Activated effector memory CD4-positive, alpha-beta T cell treated with Interleukin-2 at 50 U/mL for 16 hours (primary cell): ENCODE results near the gene FAM229B.
"Not testable (repeated sequence)": the region's sequence is repeated elsewhere in the genome, so short reads cannot be mapped to it uniquely, and the experiment has no call there.

Experiments used
- DNase-seq: peaks from one replicate; pipeline ENCODE4 v3.0.0-alpha.2; 2020

FAM229B gene

DNA sequence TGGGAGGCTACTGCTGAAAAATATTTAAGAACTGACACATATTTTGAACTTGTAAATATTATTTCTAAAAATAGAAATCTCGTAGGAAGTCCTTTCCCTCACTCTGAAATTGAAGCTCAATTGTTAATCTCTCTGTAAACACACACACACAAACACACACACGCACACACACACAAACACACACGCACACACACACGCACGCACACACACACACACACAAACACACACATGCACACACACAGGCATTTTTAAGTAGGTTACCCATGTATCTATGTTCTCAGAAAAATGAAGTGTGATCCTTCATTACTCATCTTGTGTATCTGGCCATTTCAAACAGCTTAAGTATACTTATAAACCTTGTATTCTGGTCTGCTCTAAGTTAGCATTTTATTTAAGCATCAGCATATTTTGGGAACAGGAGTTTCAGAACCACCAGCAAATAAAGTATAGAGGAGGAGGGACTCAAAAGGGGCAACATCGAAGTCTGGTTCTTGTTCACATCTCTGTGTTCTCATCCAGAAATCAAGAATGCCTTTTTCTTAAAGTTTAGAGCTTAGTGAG is 21.9 kb upstream of the FAM229B start:
- no peak for DNase-seq

DNA sequence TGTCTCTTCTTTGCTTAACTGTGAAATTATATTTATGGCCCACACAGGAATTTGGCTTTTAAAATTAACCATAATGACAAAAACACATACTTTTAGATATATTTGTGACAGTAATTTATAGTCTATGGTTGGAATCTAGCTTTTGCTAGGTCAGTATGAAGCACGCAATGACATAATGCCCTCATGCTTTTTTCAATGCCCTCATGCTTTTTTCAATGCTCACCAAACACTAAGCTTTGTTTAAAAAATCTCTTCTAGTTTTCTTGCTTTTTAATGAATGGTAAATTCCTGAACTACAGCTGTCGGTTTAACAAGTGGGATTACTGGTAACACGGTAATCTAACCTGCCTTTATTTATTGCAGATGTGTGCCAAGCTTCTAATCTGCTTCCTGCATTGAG is 20.8 kb upstream of the FAM229B start:
- no peak for DNase-seq

DNA sequence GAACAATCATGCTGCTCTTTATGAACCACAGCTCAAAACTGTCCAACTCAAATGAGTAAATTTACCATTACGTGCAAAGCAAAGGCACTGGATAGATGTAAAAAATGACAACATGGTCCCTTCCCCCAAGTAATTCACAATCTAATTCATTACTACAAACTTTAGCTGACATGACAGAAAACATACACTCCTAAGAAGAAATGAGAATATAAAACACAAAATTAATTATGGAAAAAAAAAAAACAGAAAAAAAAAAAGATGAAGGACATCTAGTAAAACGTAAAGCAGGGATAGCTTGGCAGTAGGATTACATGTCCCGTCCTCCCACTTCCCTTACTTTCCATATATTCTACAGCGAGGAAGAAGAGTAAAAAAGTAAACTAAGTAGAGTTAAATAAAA is 5.8 kb upstream of the FAM229B start:
- no peak for DNase-seq

DNA sequence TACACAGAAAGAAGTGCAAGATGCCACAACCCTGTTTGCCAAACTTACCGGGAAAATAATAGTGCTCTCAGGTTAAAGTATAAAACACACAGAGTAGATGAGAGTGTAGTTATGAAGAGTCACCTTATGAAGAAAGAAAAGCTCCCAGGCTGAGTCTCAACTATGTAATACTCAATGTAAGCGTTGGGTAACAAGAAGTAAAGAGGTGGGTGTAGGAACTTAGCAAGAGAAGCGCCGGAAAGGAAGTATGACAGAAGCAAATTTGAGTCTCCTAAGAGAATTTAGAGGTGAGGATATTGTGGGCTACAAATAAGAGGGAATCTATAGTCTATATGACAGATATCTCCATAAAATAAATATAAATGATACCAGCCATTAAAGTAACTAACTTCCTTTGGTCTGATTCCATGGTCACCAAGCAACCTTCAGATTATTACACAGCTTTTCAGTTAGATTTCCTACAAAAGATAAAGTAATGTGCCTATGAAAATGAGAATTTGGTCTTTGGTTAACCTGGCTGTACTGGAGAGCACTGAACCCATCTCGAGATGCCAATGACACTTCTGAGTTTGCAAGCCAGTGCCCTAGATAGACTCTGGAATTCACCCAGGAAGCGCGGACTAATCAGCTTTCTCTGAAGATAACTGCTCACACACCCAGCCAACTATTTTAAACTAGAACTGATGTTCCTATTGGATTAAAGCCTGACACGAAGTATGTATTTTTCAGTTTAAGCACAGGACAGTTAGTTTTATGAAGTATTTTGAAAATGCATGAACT is 1.9 kb upstream of the FAM229B start:
- DNase-seq = no peak

DNA sequence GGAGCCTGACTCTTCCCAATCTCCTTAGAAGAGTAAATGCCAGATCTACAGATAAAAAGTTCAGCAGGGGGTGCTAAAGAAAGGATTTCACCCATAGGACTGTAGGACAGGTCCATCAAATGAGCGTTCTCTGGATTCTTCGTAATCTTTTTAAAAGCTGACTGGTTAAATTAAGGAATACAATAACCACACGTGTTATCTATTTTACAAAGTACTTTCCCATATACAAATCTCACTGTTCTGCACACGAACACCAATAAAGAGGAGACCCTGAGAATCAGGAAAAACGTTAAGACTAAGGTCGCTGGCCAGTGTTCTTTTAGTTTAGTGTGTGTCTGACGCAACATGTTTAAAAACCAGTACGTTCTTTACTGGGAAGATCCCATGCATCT is 651 bp upstream of the FAM229B start:
- DNase-seq = no peak

DNA sequence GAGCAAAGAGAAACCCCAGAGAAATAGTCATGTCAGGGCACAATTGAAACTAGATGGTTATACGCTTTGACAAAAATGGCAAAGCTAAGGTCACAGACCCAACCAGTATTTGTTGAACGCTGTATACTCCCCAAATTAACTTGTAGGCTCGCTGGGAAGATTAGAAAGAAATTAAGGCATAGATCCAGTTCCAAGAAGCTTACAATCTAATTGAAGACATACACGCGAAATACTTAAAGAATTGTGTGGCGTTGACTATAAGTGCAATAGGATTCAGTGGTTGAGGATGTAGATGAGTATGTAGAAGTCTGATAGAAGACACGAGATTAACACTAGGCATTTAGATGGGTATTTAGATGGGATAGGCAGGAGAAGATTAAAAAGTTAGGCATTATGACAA is 525 bp downstream of the FAM229B start:
- no peak for DNase-seq

DNA sequence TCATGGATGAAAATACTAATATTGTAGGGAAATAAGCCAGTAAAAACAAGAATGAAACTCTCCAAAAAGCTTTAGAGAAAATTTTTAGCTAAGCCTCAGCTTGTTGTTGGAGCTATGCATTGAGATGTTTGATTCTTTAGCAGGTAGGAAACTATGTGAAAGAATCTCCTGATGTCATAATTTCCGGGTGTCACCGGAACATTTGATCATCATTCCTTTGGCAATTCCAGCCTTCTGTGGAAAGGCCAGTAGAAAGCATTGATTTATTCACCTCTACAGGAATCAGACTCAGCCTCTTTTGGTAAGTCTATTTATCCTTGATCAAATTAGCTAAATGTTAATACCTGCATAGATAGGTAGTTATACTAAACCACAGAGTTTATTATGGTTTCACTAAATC is 9.5 kb downstream of the FAM229B start:
- no peak for DNase-seq

DNA sequence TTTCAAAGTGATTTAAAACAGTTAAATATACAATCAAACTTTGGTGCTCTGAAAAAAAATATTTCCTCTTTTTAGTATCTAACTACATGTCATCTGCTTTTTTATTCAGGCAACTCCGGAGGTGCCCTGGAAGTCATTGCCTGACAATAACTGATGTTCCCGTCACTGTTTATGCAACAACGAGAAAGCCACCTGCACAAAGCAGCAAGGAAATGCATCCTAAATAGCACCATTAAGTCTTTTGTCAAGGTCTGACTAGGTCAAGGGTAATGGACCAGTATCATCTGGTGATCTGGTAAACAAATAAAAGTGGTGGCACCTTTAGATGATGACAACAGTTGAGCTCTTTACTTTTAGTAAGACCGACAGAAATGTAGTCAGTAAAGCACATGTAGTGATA is 13.2 kb downstream of the FAM229B start:
- no peak for DNase-seq

DNA sequence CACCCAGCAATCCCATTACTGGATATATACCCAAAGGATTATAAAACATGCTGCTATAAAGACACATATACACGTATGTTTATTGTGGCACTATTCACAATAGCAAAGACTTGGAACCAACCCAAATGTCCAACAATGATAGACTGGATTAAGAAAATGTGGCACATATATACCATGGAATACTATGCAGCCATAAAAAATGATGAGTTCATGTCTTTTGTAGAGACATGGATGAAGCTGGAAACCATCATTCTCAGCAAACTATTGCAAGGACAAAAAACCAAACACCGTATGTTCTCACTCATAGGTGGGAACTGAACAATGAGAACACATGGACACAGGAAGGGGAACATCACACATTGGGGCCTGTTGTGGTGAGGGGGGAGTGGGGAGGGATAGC is 18.6 kb downstream of the FAM229B start:
- not testable (repeated sequence) for DNase-seq

DNA sequence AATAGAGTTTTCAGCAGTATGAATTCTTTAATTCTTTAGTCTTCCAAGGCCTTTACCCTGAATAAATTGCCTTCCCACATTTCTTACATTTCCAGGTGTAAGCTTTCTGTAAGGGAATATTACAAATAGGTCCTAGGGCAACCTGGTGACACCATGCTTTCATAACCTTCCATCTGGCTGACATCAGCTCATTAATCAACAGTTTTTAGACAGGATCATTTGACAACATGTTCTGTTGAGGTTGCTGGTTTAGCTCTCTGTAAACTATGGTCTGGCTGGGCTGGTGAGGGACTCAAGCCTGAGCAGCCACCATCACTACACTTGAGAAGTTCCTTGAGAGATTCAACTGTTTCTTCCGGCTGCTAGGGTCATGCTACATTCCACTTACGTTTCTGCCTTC is 19.2 kb downstream of the FAM229B start:
- no peak for DNase-seq

DNA sequence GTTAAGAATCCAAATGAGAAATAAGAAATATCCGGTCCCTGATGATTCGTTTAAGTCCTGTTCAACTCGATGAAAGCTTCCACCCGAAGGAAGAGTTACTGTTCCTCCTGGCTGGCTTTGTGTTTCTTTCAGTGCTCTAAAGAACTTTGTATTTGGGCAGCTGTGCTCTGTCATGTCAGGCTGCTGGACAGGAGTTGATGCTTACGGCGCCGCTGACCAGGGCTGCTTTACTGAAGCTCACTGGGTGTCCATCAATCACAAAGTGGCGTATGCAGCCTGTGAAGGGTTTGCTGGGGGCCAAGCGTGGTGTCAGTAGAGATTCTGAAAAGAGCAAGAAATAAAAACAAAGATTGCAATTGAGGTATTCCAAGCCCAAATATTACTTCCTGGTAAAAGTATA is 21.9 kb downstream of the FAM229B start:
- no peak for DNase-seq

DNA sequence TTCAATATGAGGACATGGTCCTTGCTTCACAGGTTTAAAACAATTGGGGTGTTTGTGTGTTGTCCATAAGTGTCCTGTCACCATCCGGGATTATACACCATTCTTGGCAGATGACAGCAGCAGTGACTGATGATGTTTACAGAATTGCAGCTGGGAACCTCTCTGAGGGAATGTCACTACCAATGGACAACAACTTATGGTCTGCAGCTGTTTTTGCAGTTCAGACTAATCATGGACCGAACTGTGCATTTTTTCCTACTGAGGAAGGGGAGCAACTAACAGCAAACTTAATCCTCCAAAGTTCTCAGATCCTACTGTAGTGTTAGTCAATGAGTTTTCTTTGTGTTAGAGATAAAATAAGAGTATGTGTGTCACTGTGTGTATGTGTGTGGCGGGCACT is 26.0 kb downstream of the FAM229B start:
- no peak for DNase-seq

DNA sequence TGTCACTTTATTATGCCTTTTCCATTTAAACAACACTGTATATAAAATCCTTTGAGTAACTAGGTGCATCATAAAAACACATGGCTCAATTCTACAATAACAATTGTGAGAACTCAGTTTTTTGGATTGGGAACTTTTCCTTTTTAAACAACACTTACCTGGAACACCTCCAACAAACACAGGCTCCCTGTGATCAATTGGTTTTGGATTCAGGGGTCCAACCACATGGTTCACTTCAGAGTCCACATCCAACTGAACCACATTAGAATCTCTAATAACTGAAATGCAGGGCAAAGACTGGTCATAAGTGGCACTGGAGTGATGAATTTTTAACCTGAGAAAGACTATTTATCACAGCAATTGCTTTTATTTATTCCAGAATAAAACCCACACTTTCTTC is 26.5 kb downstream of the FAM229B start:
- no peak for DNase-seq

DNA sequence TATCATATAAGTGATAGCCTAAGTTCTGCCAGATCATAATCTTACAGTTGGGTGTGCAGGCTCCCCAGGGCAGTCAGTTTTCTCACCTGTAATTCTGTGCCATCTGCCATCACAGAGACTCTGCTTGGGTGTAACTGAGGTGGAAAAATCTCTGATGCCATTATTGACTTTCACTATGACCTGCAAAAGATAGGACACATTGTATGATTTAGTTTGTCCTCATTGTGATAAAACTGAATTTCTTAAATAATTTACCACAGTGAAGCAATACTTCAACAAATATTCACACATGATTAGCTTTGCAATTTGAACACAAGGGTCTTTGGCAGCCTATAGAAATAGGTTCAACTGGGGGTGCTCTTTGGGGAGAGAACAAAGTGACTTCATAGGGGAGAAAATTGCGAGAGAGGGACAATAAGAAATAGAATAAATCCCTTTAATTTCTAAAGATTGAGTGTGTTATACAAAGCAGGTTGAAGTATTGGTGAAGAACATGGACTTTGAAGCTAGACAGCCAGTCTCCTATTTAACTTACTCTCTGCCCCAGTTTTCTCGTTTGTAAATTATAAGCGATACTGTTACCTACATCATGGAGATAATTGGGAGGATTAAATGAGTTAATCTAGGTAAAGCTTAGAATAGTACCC is 27.3 kb downstream of the FAM229B start:
- no peak for DNase-seq

DNA sequence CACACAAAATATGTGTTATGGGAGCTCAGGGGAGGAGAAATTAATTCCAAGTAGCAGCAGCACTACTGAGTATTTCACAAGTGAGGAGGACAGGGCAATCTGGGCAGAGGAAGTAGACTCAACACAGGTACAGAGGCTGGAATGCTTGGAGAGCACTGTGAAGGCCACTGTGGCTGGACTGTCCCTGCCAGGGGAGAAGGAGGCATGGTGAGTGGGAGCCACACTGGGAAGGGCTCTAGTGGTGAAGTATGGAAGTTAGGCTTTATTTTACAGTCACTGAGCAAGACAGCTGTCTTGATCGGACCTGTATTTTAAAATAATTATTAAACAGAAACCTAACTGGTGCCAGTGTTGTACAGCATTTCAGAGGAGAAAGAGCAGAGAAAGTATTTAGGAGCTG is 28.8 kb downstream of the FAM229B start:
- no peak for DNase-seq

DNA sequence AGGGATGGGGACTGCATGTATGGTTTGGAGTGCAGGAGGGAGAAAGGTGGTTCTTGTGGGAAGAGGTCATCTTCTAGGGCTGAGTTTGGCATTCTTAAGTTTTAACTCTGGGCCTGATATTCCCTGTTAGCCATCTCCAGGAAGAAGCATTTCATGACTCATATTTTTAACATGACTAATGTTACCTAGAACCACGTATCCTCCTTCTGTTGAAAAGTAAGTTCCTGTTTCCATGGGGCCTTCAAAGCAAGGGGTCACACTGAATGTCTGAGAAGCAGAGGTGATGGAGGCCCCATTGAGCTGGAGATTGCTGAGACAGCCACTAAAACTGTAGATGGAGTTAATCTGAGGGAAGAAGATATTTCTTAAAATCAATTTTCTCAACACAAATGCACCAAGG is 30.2 kb downstream of the FAM229B start:
- DNase-seq = no peak

DNA sequence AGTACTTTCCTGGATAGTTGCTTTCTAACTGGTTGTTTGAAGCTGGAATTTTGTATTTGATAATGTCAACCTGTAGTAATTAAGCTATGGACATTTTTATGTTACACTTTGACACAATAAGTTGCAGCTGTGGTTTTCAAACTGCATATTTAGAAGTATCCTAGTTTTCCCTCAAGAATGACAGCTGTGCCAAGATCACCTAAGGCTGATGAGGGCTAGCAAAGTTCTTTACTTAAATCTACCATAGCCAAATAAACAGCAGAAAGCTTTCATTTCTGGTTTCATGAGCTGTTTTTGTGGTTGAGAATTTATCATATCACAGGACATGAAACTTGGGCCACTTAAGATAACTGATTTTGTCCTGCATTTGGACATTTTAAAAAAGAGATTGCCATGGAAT is 30.6 kb downstream of the FAM229B start:
- DNase-seq = no peak

DNA sequence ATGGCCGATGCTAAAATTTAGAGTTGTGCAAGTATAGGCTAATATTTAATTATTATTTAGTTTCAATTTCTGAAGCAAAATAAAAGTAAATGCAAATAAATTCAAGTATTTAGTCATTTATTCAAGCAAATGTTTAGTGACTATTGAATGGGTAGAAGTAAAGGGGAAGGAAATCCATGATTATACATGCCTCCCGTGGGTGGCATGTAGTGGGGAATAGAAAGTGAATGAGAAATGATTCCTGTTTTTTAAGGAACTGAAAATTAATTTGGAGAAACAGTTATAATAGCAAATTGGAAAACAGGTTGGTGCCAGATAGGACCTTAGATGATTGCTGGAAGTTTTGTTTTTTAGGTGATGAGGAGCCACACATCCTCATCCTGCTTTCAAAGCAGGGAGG is 35.4 kb downstream of the FAM229B start:
- no peak for DNase-seq

DNA sequence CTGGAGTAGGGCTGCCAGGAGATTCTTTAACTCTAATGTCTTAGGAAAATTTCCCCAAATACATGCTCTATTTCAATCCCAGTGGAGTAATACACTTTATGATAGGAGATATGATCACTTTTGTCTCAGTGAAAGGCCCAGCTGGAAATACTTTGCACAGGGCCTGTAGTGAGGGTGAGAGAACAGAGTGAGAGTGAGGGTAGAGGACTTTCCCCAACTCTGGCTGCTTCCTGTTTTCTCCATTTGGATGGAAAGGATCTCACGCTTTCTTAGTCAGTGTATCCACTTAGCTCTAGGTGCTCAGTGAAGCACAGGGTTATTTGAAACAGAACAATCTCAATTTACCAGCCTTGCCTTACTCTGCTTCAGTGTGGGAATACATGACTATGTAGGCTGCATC is 36.6 kb downstream of the FAM229B start:
- no peak for DNase-seq

DNA sequence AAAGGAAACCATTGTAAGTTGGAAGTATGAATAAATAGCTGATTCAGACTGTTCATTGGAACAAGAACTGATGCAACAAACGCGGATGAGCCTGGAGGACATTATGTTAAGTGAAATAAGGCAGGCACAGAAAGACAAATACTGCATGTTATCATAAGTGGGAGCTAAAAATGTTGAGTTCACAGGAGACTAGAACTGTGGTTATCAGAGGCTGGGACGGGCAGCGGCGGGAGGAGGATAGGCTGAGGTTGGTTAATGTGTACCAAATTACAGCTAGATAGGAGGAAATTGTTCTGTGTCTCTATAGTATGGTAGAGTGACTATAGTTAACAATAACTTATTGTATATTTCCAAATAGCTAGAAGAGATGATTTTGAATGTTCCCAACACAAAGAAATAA is 40.8 kb downstream of the FAM229B start:
- no peak for DNase-seq

DNA sequence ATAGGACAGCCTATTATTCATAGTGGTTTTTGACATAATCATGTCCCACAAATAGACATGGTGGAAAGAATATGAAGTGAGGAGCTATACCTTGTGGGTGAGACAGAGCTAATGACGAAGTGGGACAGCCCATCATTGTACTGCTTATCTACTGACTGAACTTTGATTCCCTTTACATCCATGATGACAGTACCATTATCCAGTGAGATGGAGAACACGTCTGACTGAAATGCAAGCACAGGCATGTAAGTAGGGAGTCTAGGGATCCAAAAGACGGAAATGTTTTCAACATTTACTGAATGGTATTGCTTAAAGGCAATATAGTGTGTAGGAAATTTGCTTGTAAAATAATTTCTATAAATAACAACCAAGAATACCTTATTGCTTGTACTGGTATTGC is 43.5 kb downstream of the FAM229B start:
- no peak for DNase-seq

DNA sequence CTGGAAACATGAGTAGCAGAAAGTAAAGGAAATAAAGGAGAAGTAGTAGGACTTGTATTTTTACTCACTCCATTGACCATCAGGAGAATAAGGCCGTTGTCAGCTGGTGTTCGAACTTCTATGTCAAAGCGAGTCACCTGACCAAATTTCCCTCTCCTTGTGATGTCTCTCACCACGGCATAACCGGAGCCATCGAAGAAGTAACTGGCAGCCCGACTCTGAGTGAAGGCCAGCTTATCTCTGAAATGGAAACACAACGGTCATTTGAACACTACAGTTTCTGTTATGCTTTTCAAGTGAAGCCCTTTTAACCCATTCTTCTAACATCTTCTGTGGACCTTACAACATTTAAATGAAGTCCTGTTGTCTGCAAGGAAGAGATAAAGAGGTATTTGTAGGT is 51.7 kb downstream of the FAM229B start:
- DNase-seq = no peak

DNA sequence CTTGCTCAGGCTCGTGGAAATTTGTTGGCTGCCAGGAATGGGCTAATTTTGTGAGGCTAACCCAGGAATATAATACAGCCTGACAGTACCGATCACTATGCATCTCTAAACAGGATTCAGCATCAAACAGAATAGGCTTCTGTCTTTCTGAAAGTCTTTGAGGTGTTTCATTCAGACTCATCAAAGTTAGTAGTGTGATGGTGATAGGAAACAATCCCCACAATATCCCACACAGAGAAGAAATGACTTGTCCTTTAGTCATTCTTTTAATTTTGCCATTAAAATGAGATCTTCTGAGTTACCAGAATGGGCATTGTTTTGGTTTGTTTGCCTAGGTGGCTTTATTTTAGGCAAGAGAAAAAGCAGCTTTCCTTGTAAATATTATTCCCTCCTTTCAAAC is 54.3 kb downstream of the FAM229B start:
- no peak for DNase-seq

DNA sequence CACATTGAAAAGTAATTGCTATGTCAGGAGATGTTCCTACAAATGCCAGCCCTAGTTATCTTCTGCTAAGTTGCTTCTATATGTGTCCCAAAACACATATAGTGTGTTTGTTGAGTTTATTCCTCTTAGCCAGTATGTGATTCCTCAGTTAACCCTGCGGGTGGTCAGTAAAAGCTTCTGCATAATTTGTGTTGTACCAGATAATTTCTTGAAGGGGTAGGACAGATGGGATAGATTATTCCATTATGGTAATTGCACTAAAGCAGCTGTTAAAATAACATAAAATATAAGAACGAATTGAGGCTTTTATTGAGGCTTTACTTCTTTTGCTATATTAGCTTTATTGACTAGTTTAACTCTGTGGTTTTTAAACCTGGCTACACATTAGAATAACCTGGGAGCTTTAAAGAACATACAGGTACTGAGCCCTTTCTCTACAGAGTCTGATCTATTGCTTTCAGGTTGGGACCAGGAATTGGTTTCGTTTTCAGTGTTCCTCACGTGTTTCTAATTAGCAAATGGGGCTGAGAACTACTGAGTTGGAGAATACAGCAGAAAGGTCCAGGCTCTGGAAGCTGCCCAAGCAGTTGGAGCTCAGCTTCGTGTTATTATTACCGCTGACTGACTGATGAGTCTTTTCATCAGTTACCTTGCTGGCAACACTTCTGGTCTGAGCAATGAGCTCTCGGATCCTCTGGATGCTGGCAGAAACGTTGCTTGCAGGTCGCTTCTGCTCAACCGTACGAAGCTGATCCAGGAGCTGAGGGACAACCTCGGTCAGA is 56.9 kb downstream of the FAM229B start:
- no peak for DNase-seq
